PFSK-1 (cell line): ENCODE data around the gene GALNT15.

Experiments used
- FOXP2 ChIP-seq: optimal IDR thresholded peaks from 2 replicates; pipeline ENCODE3; 2011; ENCODE audit warnings: borderline replicate concordance, control low read depth, inconsistent platforms; ENCODE audit not compliant: insufficient read depth; ENCODE audit errors: extremely low read length, extremely low read depth
- POLR2AphosphoS5 ChIP-seq: IDR thresholded peaks from 2 replicates; pipeline ENCODE4 v1.6.1; 2012; ENCODE audit warnings: low read depth, mild to moderate bottlenecking, control low read depth, low read length, moderate library complexity
- SIN3A ChIP-seq: IDR thresholded peaks from 2 replicates; pipeline ENCODE4 v1.6.1; 2012; ENCODE audit warnings: mild to moderate bottlenecking, low read length, moderate library complexity, borderline replicate concordance; ENCODE audit not compliant: insufficient read depth
- TAF1 ChIP-seq: IDR thresholded peaks from 2 replicates; pipeline ENCODE4 v1.6.1; 2012; ENCODE audit warnings: low read length, control low read depth, borderline replicate concordance; ENCODE audit not compliant: insufficient read depth
- TF ChIP-seq, protein P1 (sequence below), 2 experiments: IDR thresholded peaks; 2 replicates each; pipeline versions ENCODE4 v1.6.1 to v1.8.0; 2011 to 2012; ENCODE audit warnings: low read depth in 2 of 2, low read length in 2 of 2, control low read depth in 1 of 2, inconsistent platforms in 1 of 2, mild to moderate bottlenecking in 1 of 2, moderate library complexity in 1 of 2; ENCODE audit not compliant: insufficient read depth in 1 of 2

The GALNT15 gene

DNA sequence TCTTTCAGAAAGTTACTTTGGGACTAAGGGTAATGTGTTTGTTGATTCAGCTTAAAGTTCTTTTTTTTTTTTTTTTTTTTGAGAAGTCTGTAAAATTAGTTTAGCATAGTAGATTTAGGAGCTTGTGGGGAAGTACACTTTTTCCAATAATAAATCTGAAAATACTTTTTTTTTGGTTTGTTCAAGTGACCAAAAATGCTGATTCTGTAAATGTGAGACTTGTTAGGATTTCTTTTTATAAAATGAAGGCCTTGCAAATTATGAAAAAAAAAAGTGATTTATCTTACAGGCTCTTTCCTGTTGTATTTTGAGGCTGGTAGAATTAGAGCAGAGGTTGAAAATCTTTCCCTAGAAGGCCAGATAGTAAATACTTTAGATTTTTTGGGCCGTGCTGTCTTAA, 98.1 kb downstream of the GALNT15 start:
- TF ChIP-seq SIN3A (no peak), FOXP2 (no peak), POLR2AphosphoS5 (no peak), TAF1 (no peak)
- TF ChIP-seq, protein P1, sequence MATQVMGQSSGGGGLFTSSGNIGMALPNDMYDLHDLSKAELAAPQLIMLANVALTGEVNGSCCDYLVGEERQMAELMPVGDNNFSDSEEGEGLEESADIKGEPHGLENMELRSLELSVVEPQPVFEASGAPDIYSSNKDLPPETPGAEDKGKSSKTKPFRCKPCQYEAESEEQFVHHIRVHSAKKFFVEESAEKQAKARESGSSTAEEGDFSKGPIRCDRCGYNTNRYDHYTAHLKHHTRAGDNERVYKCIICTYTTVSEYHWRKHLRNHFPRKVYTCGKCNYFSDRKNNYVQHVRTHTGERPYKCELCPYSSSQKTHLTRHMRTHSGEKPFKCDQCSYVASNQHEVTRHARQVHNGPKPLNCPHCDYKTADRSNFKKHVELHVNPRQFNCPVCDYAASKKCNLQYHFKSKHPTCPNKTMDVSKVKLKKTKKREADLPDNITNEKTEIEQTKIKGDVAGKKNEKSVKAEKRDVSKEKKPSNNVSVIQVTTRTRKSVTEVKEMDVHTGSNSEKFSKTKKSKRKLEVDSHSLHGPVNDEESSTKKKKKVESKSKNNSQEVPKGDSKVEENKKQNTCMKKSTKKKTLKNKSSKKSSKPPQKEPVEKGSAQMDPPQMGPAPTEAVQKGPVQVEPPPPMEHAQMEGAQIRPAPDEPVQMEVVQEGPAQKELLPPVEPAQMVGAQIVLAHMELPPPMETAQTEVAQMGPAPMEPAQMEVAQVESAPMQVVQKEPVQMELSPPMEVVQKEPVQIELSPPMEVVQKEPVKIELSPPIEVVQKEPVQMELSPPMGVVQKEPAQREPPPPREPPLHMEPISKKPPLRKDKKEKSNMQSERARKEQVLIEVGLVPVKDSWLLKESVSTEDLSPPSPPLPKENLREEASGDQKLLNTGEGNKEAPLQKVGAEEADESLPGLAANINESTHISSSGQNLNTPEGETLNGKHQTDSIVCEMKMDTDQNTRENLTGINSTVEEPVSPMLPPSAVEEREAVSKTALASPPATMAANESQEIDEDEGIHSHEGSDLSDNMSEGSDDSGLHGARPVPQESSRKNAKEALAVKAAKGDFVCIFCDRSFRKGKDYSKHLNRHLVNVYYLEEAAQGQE (IDR thresholded peaks at IDR 0.05; ENCODE audit: insufficient read depth in 1 of 2, low read depth in 2 of 2, low read length in 2 of 2), result no peak

- TF ChIP-seq TAF1, result no peak
- TF ChIP-seq SIN3A, result no peak
- no peak for TF ChIP-seq POLR2AphosphoS5
- TF ChIP-seq, protein P1 (IDR thresholded peaks at IDR 0.05; ENCODE audit: insufficient read depth in 1 of 2, low read depth in 2 of 2, low read length in 2 of 2), result no peak
- TF ChIP-seq FOXP2, result no peak
These were observed 99.4 kb downstream of the GALNT15 start for GRCh38 chr3:16273867-16274266.

GRCh38 chr3:16277471-16277870, 103.0 kb downstream of the GALNT15 start:
- TF ChIP-seq TAF1 (no peak), SIN3A (no peak), POLR2AphosphoS5 (no peak), FOXP2 (no peak)
- TF ChIP-seq, protein P1 (IDR thresholded peaks at IDR 0.05; ENCODE audit: insufficient read depth in 1 of 2, low read depth in 2 of 2, low read length in 2 of 2), result no peak

DNA sequence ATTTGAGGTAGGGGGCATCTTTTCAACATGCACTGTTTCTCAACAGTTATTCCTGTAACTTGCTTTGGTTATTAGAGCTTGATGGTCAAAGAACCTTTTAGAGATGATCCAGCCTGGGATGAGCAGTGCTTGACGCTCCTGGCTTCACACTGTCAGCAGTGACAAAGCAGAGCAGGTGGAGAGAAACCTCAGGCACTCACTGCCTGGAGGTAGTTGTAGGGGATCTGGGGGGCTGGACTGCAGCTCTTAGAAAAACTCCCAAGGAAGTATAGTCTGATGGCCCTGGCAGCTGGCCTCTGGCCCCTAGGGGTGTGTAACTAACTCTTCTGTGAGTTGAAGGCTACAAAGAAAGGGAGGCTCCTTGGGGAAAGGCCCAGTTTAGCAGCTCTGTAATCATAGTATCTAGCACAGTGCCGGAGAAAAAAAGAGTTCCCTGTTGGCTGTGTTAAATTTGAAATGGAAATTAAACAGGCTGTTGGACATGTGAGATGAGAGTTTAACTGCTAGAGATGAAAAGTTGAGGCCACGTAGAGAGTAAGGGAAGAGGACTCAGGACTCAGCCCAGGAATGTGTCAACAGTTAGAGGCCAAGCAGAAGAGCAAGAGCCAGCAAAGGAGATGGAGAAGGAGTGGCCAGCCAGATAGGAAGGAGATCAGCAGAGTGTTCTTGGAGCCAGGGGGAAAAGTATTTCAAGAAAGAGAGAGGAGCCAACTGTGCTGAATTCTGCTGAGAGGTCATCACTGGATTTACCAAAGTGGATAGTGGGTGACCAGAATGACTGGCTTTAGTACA, 104.7 kb downstream of the GALNT15 start:
- TF ChIP-seq, protein P1 (IDR thresholded peaks at IDR 0.05; ENCODE audit: insufficient read depth in 1 of 2, low read depth in 2 of 2, low read length in 2 of 2), result no peak
- TF ChIP-seq TAF1, result no peak
- TF ChIP-seq FOXP2, result no peak
- TF ChIP-seq POLR2AphosphoS5, result no peak
- no peak for TF ChIP-seq SIN3A
